Esophagus squamous epithelium (tissue), 4 donors: ENCODE data around the gene SLC13A1.

ENCODE experiments used
- CTCF ChIP-seq, 6 experiments: fragments of 450-650 bp in 4 of 6; fragments of 200-600 bp in 2 of 6; sonication (generic) in 2 of 6; IDR thresholded peaks; one replicate each; pipeline ENCODE4 v1.5.1; 2016 to 2019; ENCODE audit warnings: antibody characterized with exemption in 6 of 6, mild to moderate bottlenecking in 4 of 6, moderate library complexity in 4 of 6
- POLR2A ChIP-seq, 4 donors: fragments of 450-650 bp; IDR thresholded peaks; one replicate each; pipeline ENCODE4 v1.6.1; 2017; ENCODE audit warnings: antibody characterized with exemption in 4 of 4, mild to moderate bottlenecking in 4 of 4, moderate library complexity in 3 of 4

GRCh38 chr7:123215350-123215749 is 15.6 kb upstream of the SLC13A1 start:
- no peak for TF ChIP-seq CTCF (IDR thresholded peaks at IDR 0.05)
- no peak for TF ChIP-seq POLR2A (IDR thresholded peaks at IDR 0.05)
